GM19452 (cell line): ENCODE measurements around the gene PRR35.

Experiments
- ATAC-seq: cut with Tn5 transposase; IDR thresholded peaks from one replicate; pipeline ENCODE4 v1.9.1; 2021; ENCODE audit not compliant: unreplicated experiment

The PRR35 gene

DNA sequence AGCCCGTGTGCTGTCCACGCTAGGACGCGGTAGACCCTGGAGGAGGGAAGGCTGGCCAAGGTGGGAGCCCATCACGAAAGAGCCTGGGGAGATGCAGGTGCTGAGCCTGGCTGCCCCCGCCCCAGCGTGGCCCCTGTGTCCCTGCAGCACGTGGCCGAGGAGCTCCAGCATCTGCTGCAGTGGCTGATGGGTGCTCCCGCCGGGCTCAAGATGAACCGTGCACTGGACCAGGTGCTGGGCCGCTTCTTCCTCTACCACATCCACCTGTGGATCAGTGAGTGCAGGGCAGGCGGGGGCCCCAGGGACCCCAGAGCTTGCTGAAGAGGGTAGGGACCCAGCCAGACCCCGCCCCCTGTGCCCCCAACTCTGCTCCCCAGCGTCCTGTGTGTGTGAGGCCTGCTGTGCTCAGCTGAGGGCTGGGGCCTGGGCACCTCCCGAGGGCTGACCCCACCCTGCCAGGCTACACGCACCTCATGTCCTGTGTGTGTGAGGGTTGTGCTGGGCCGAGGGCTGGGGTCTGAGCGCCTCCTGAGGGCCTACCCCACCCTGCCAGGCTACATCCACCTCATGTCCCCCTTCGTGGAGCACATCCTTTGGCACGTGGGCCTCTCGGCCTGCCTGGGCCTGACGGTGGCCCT lies 18.2 kb downstream of the PRR35 start:
- ATAC-seq: no peak

GRCh38 chr16:578870-579405 lies 18.7 kb downstream of the PRR35 start:
- no peak for ATAC-seq

DNA sequence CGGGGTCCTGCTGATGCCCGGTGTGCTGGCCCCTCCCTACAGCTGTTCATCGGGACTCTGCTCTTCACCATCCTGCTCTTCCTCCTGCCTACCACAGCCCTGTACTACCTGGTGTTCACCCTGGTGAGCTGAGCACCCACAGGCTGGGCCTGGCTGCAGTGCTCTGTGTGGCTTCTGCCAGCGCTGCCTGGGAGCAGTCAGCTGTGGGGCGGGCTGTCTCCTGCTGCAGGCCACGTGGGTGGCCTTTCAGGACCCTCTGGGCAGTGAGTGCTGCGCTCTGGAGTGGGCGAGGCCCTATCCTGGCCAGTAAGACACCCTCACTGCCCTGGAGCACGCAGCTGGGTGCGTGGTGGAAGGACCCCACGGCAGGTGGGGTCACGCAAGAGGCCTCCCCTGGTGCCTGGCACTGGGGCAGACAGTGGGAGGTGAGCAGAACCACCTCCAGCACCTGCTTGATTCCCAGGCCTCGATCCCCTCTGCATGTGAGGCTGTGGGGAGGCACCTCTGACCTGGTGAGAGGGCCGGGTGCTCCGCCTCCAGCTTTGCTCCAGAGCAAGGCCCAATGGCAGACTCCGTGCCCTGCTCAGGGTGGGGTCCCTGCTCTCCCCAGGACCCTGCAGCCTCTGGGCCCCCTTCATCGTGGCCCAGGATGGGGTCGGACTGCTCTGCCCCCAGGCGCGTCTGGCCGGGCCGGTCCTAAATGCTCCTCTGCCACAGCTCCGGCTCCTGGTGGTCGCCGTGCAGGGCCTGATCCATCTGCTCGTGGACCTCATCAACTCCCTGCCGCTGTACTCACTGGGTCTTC lies 20.1 kb downstream of the PRR35 start:
- no peak for ATAC-seq

GRCh38 chr16:580946-581498 lies 20.8 kb downstream of the PRR35 start:
- no peak for ATAC-seq

DNA sequence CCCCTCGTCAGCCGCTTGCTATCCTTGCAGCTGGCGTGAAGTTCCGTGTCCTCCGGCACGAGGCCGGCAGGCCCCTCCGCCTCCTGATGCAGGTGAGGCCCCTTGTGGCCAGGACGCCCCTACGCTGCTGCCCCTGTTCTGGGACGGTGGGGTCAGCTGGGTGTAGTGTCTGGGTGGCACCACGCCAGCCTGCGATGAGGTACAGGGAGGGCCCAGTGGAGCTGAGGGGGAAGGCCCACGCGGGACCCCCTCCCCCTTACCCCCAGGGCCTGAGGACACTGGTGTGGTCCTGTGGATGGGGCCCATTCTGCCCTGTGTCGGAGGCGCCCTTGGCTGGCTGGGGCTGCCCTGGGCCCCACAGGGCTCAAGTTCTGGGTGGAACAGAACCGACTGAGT lies 22.0 kb downstream of the PRR35 start:
- ATAC-seq: no peak

DNA sequence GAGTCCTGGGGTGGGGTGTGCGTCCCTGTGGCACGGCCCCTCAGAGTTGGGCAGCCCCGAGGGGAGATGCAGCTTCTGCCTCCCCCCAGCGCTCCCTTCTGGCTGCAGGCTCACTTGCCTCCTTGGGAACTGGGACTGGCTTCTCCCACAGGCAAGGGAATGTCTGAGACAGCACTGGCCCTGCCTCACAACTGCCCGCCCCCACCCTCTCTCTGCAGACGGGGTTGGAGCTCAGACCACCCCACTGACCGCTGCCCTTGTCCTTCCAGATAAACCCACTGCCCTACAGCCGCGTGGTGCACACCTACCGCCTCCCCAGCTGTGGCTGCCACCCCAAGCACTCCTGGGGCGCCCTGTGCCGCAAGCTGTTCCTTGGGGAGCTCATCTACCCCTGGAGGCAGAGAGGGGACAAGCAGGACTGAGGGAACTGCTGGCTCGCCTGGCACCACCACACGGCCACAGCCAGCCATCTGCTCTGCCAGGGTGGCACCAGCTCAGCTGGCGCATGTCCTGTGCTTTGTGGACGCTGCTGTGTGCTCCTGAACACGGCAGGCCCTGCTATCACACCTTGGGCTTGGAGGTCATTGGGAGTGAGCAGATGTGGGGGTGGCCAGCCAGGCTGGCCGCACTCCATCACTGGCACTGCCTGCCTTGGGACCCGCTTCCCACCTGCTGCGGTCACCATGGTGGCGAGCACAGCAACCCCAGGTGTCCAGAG lies 22.6 kb downstream of the PRR35 start:
- no peak for ATAC-seq

- no peak for ATAC-seq
These were observed 23.2 kb downstream of the PRR35 start for GRCh38 chr16:583470-583814.

DNA sequence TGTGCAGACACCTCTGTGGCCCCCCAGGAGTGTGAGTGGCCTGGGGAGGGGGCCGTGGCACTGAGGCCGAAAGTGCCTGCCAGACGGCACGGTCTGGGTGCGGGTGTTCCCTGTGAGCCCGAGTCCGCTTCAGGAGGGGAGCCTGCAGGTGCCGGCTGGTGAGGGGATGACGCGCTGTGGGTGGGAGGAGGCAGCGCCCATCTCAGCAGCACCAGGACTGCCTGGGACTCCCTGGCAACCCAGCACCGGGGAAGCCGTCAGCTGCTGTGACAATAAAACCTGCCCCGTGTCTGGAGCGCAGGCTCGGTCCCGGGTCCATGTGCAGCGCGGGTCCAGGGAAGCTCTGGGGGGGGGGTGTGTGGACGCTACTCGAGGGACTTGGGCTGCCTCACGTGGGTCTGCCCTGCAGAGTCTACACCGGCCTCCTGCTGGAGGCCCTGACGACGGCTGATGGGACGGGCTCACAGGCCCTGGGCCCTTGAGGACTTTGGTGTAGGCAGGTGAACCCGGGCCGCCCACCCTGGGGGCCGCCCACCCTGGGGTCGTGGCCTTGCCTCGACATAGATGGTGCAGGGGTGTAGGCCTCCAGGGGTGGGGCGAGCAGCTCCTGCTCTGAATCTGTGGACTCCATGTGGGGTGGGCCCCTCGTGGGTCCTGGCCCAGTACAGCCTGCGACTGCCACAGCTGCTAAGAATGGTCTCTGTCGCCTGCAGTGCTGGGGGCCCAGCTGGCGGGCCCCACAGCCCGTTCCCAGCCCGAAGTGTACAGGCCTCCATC lies 23.8 kb downstream of the PRR35 start:
- no peak for ATAC-seq

GRCh38 chr16:585351-585750 lies 25.2 kb downstream of the PRR35 start:
- ATAC-seq: no peak

- ATAC-seq: no peak
These were observed 26.0 kb downstream of the PRR35 start for GRCh38 chr16:586047-586644.

DNA sequence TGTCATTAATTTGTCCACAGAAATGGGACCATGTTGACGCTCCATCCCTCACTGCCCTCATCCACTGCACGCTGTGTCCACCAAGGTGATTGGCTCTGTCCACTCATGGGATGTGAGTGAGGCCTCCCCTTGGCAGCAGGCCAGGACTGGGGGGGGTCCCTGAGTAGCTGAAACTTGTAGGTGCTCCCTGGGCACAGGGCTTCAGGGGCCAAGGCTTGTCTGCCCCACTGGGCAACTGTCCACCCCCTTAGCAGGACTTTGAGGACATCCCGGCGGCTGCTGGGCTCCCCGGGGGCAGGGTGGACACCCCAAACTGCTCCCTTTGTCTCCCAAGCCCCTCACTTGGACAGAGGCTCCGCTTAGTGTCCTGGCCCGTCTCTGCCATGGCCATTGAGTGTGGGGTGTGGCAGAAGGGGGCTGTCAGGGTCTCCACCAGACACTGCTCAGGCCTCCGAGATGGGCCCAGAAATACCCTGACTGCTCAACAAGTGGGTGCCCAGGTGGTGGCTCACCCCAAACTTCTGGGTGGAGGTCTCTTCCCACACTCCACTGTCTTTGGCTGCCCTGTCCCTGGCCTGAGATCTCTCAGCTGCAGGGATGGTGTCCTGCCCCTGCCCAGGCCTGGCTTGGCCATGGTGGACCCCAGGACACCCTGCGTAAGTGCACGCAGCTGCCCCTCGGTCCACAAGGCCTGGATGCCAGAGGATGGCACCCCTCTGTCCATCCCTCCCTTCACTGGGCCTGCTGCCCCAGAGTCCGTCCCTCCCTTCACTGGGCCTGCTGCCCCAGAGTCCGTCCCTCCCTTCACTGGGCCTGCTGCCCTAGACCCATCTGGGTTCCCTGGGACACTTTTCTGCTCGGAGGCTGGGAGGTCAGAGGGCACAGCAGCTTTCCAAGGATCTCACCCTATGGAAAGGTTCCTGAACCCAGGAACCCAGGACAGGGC lies 26.7 kb downstream of the PRR35 start:
- no peak for ATAC-seq

DNA sequence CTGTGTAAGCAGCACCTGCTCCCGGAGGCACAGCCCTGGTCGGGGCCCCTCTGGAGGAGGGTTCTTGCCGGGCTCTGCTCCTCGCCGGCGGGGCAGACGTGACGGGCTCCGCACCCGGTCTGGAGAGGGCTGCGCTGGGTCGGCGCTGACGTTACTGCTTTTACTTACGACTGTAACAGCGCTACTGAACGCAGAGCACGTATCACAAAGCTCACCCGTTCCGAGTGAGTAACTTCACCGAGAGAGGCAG lies 28.4 kb downstream of the PRR35 start:
- peak; percentile 7 for ATAC-seq

DNA sequence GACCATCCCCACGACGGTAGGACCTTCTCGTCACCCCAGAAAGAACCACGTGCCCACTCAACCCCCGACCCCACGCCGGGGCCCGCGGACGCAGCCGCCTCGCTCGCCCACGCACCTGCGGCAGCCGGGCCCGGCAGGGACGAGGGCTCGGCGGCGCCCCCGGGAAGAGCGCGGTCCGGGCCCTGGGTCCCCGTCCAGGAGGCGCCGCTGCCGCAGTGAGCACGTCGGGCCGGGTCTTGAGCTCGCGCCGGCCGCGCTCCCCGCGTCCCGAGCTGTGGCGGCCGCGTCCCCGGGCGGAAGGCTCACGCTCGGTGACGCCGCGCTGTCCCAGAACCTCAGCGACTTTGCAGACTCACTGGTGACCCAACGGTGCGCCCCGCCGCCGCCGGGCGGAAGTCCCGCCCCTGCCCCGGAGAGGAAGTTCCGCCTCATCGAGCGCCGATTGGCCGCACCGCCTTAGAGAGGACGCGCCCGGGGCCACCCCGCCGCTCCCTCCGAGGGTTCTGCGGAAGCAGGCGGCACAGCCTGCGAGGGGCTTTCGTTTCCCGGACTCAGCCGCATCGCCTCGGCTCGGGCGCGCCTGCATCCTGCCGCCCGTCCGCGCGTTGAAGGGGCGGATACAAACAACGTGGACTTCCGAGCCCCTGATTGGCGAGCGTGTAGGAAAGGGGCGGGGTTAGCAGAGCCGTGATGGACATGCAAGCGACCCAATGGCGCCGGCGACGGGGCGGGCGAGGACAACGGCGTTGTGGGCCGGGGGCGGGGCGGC lies 28.9 kb downstream of the PRR35 start:
- ATAC-seq: peak; percentile 70

GRCh38 chr16:589658-590187 lies 29.5 kb downstream of the PRR35 start, which contains the start of gene RAB40C:
Gene RAB40C (plus strand): TSS chr16:590066. CDS start chr16:590292, 226 bp downstream.
- ATAC-seq: peak; percentile 60

DNA sequence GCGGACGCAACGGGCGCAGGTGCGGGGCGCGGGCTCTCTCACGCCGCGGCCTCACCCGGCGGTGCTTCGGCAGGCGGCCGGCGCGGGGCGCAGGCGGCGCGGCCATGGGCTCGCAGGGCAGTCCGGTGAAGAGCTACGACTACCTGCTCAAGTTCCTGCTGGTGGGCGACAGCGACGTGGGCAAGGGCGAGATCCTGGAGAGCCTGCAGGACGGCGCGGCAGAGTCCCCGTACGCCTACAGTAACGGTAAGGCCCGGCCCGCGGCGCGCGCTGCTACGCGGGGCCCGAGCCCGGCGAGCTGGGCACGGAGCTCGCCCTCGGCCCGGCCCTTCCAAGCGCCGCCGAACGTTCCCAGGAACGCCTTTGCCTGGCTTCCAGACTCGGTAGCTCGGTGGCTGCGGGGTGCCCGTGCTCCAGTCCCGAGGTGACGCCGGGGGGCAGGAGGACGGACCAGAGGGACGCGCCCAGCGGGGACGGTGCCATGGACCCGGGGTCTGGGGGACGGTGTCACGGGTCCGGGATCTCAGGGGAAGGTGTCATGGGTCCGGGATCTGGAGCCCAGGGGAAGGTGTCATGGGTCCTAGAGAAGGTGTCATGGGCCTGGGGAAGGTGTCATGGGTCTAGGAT lies 30.1 kb downstream of the PRR35 start:
- no peak for ATAC-seq

GRCh38 chr16:590815-591200 lies 30.6 kb downstream of the PRR35 start:
- ATAC-seq: no peak

DNA sequence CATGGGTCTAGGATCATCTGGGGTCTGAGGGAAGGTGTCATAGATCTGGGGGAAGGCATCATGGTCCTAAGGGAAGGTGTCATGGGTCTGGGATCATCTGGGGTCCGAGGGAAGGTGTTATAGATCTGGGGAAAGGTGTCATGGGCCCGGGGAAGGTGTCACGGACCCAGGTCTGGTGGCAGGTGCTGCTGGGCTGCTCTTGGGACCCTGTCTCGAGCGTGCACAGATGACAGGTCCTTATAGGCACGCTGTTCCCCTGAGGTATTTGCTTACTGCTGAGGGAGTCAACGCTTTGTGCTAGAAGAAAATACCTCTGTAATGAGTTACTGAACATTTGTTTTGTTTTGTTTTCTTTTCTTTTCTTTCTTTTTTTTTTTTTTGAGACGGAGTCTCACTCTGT lies 31.0 kb downstream of the PRR35 start:
- ATAC-seq: no peak

DNA sequence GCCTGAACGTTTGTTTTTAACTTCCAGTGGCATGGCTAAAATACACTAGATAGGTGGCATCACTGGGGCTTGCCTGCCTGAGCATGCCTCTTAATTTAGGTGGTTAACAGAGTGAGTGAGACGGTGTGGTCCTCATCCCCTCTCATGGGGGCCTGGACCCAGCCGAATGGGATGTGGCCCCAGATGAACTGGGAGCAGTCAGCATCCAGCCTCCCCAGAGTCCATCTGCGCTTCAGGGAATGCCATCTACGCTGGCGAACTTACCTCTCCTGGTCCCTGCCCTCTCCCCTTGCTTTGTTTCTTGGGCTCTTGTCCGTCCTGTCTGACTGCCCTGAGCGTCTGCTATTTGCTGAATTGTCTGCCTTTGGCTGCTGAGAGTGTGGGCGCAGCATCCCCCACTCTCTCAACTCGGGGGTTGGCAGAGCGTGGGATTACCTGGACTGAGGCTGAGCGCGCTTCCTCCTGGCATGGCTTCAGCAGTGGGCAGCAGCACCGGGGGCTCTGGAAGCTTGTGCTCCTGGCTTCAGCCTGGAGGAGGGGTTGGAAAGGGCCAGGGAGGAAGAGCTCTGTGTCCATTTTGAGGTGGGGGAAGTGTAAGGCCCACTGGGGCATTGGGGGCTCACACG lies 31.8 kb downstream of the PRR35 start:
- no peak for ATAC-seq
